CMK (cell line): ENCODE results near the gene EHMT2.
"Not testable (repeated sequence)": the region's sequence is repeated elsewhere in the genome, so short reads cannot be mapped to it uniquely, and the experiment has no call there.

ENCODE experiments used
- DNase-seq: peaks from one replicate; pipeline ENCODE4 v3.0.0-alpha.2; 2010; ENCODE audit warnings: low read depth

The EHMT2 gene

DNA sequence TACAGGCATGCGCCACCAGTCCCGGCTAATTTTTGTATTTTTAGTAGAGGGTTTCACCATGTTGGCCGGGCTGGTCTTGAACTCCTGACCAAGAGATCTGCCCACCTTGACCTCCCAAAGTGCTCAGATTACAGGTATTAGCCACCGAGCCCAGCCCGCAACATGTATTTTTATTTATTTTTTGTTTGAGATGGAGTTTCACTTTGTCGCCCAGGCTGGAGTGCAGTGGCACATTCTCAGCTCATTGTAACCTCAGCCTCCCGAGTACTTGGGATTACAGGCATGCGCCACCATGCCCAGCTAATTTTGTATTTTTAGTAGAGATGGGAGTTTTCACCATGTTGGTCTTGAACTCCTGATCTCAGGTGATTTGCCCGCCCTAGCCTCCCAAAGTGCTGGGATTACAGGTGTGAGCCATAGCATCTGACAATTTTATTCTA lies 59.4 kb downstream of the EHMT2 start:
- not testable (repeated sequence) for DNase-seq

DNA sequence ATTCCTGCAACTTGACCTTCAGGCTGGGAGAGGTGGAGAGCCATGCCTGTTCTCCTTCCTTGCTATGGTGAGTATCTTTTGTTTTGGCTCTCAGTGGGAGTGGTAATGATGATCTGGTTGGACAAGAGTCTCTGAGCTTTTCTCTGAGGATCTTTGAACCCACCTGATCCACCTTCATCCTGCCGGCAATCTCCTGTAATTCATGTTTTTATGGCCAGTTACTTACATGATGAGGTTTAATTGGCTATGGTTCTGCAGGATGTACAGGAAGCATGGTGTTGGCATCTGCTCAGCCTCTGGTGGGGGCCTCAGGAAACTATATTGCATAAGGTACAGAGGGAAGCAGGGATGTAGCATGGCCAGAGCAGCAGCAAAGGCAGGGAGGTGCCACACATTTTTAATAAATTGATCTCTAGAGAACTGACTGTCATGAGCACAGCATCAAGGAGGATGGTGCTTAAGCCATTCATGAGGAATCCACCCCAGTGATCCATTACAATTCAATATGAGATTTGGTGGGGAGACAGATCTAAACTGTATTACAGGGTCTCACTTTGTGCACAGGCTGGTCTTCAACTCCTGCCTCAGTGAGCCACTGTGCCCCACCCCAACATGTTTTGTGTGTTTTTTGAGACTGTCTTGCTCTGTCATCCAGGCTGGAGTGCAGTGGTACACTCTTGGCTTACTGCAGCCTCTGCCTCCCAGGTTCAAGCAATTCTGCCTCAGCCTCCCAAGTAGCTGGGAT lies 60.0 kb downstream of the EHMT2 start:
- no peak for DNase-seq

DNA sequence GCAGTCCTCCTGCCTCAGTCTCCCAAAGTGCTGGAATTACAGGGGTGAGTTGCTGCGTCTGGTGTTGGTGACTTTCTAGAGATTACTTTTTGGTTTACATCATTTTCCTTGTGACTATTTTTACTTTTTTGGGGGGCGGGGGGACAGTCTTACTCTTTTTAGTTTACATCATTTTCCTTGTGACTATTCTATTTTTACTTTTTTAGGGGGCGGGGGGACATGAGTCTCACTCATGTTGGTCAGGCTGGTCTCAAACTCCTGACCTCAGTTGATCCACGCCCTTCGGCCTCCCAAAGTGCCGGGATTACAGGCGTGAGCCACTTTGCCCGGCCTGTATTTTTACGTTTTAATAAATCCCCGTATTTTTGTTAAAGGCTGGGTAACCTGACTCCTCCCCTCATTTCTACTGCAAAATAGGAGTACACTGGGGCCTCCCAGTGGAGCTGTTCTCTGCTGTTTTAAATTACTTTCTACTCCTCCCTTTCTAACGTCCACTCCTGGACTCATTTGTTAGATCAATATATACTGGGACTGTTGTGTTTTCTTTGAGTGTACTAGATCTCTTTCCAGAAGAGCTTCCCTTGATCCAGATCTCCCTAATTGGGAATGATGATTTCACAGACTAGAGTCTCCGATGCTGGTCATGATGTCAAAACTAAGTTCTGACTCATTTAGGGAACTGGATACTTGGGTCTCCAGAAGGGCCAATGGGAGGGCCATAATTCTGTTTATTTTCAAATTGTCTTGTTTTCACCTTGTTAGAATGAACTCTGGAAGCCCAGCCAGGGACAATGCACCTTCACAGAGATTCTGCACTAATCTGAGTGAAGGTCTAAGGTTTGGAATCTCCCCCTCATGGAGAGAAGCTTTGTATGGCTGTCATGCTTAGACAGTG lies 60.8 kb downstream of the EHMT2 start:
- DNase-seq: no peak

DNA sequence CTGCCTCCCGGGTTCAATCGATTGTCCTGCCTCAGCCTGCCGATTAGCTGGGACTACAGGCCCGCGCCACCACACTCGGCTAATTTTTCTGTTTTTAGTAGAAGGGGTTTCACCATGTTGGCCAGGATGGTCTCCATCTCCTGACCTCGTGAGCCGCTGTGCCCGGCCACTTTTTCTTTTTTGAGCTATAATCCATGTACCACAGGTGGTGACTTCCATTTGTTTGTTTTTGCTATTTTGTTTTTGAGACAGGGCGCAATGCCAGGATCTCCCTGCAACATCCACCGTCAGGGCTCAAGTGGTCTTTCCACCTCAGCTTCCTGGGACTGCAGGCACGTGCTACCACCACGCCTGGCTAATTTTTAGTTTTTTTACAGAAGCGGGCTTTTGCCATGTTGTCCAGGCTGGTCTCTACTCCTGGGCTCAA lies 61.4 kb downstream of the EHMT2 start:
- no peak for DNase-seq

DNA sequence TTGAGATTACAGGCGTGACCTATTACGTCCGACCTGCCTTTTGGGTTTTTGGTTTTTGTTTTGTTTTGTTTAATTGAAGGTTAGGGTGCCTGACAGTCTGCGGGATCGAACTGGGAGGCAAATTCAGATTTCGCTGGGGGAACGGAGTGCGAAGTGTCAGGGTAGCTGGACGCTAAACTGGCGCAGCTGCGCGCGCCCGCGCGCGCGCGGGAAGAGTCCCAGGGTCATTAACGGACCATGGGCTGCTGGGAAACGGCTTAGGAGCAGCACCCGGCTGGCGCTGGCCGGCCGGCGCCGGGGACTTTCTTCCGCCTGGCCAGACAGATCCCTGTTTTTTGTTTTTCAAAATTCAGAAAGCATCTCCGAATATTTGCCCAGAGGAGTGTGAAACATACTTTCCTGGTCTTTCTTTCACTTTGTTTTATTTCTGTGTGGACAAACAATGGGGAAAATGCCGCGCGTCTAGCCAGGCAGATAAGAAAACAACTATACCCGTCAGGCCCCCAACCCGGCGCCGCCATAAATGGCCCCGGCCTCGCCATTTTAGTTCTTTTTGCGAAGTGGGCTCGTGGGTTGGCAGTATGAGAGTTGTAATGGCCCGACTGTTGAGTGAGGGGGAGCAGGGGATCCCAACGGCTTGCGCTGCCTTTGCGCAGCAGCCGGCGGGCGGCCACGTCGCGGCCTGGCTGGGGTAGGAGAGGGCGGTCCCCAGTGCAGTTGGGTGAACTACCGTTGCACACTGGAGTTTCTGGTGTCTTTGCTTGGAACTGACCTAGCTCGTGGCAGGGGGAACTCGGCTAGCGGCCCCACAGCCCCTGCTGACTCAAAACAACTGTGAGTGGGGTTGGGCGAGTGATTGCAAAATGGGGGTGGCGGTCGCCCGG lies 62.9 kb downstream of the EHMT2 start:
- DNase-seq: no peak

DNA sequence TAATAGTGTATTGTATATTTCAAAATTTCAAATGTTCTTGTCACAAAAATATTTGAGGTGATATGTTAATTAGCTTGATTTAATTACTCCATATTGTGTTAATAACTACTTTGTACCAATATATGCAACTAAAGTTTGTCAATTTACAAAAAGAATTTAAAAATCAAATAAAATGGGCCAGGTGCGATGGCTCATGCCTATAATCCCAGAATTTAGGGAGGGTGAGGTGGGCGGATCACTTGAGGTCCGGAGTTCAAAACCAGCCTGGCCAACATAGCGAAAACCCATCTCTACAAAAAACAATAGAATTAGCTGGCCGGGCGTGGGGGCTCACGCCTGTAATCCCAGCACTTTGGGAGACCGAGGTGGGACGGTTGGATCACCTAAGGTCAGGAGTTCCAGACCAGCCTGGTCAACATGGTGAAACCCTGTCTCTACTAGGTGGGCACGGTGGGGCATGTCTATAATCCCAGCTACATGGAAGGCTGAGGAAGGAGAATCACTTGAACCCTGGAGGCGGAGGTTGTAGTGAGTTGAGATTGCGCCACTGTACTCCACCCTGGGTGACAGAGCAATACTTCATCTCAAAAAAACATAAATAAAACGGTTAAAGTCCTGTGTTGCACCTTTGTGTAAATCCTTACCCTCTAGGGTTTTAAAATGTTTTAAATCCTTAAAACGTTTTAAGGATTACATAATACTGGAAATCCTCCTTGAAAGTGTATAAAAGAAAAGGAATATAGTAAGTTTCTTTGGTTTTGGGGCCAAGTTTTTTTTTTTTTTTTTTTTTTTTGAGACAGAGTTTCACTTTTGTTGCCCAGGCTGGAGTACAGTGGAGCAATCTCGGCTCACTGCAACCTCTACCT lies 65.9 kb downstream of the EHMT2 start:
- no peak for DNase-seq

DNA sequence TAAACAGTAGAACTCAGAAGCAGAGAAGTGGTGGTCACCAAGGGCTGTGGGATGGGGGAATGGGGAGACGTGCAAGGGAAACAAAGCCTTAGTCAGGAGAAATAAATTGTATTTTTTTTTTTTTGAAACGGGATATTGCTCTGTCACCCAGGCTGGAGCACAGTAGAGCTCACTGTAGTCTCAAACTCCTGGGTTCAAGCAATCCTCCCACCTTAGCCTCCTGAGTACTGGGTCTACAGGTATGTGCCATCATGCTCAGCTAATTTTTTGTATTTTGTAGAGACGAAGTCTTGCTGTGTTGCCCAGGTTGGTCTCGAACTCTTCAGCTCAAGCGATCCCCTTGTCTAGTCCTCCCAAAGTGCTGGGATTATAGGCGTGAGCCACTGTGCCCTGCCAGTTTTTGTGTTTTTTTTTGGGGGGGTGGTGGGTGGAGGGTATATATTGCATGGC lies 66.6 kb downstream of the EHMT2 start:
- DNase-seq: no peak
